GM21390 (cell line): Measurements from ENCODE around the gene ARGLU1.
A peak's percentile ranks its signal among the peaks of the same experiment; 100 is the strongest.

Experiments used
- ATAC-seq: cut with Tn5 transposase; IDR thresholded peaks from one replicate; pipeline ENCODE4 v1.9.1; 2021; ENCODE audit not compliant: unreplicated experiment

ARGLU1 gene

GRCh38 chr13:106587787-106588186 lies 19.9 kb upstream of the ARGLU1 start:
- no peak for ATAC-seq

GRCh38 chr13:106586648-106587166 lies 18.8 kb upstream of the ARGLU1 start:
- no peak for ATAC-seq

- no peak for ATAC-seq
Observed at GRCh38 chr13:106581225-106581624, 13.3 kb upstream of the ARGLU1 start.

- ATAC-seq, result no peak
Observed at GRCh38 chr13:106575896-106576295, 8.0 kb upstream of the ARGLU1 start.

- no peak for ATAC-seq
Observed at GRCh38 chr13:106573868-106574267, 5.9 kb upstream of the ARGLU1 start.

GRCh38 chr13:106573284-106573846 lies 5.4 kb upstream of the ARGLU1 start:
- no peak for ATAC-seq

GRCh38 chr13:106570299-106570852 lies 2.4 kb upstream of the ARGLU1 start:
- no peak for ATAC-seq

GRCh38 chr13:106569233-106570095 lies 1.5 kb upstream of the ARGLU1 start:
- no peak for ATAC-seq

- ATAC-seq, result peak; percentile 35
Observed at GRCh38 chr13:106568299-106569003, 514 bp upstream of the ARGLU1 start.

- peak; percentile 39 for ATAC-seq
Observed at GRCh38 chr13:106566641-106567473, 1.1 kb downstream of the ARGLU1 start.

- ATAC-seq, result no peak
Observed at GRCh38 chr13:106565127-106565775, 2.7 kb downstream of the ARGLU1 start.

GRCh38 chr13:106562301-106562700 lies 5.6 kb downstream of the ARGLU1 start:
- ATAC-seq, result no peak

- ATAC-seq, result peak; percentile 66
Observed at GRCh38 chr13:106561551-106562170, 6.3 kb downstream of the ARGLU1 start.

- peak; percentile 34 for ATAC-seq
Observed at GRCh38 chr13:106560821-106561220, 7.1 kb downstream of the ARGLU1 start.

GRCh38 chr13:106558527-106558926 lies 9.4 kb downstream of the ARGLU1 start:
- ATAC-seq, result no peak

GRCh38 chr13:106555631-106556328 lies 12.2 kb downstream of the ARGLU1 start:
- ATAC-seq, result no peak

GRCh38 chr13:106551751-106552150 lies 16.2 kb downstream of the ARGLU1 start:
- ATAC-seq, result no peak

GRCh38 chr13:106551350-106551749 lies 16.6 kb downstream of the ARGLU1 start:
- no peak for ATAC-seq

GRCh38 chr13:106550570-106551135 lies 17.3 kb downstream of the ARGLU1 start:
- no peak for ATAC-seq
